ENCODE measurements around the gene EDRF1. TPM values are rescaled to one million over a fixed set of nuclear protein-coding genes. Genes with fewer than 3 reads are reported as not detected.

The EDRF1 gene
- total RNA-seq, 1 donor from 2014 or later, result 47.4 TPM

DNA sequence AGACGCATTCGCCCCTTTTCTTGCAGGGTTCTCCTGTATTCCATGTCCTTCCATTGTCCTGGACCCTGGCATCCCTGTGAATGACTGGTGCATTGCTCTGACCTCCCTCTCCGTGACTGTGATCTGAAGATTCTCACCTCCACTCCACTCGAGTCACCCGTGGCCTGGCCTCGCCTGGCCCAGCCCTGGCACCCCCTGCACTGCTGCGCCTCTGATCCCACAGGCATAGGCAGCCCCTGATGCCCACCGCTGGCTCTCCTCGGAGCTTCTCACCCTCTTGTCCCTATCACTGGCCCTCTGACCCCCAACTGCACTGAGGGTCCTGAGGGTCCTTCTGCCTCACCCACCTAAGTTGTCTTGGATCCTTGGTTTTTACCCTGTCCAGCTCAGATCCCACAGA, 58.3 kb downstream of the EDRF1 start:
- Mint-ChIP-seq H3K9me3 (ENCODE audit: low read depth) (peaks cover 5% of the 10 kb centered on the region), H3K4me3 (ENCODE audit: low read depth) (no peak overlapping the region), H3K36me3 (ENCODE audit: insufficient read depth) (no peaks in the 10 kb centered on the region), H3K4me1 (ENCODE audit: low read depth) (no peaks in the 10 kb centered on the region), H3K27ac (no peak overlapping the region), H3K27me3 (no peaks in the 10 kb centered on the region)
- DNase-seq (ENCODE audit: low spot score, unreplicated experiment), result no peak
- TF ChIP-seq, protein P1, sequence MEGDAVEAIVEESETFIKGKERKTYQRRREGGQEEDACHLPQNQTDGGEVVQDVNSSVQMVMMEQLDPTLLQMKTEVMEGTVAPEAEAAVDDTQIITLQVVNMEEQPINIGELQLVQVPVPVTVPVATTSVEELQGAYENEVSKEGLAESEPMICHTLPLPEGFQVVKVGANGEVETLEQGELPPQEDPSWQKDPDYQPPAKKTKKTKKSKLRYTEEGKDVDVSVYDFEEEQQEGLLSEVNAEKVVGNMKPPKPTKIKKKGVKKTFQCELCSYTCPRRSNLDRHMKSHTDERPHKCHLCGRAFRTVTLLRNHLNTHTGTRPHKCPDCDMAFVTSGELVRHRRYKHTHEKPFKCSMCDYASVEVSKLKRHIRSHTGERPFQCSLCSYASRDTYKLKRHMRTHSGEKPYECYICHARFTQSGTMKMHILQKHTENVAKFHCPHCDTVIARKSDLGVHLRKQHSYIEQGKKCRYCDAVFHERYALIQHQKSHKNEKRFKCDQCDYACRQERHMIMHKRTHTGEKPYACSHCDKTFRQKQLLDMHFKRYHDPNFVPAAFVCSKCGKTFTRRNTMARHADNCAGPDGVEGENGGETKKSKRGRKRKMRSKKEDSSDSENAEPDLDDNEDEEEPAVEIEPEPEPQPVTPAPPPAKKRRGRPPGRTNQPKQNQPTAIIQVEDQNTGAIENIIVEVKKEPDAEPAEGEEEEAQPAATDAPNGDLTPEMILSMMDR (IDR thresholded peaks at IDR 0.05; ENCODE audit: unreplicated experiment), result no peak

GRCh38 chr10:125778556-125778955, 59.0 kb downstream of the EDRF1 start:
- Mint-ChIP-seq H3K4me1 (ENCODE audit: low read depth) (no peaks in the 10 kb centered on the region), H3K27ac (no peak overlapping the region), H3K4me3 (ENCODE audit: low read depth) (no peak overlapping the region), H3K36me3 (ENCODE audit: insufficient read depth) (no peaks in the 10 kb centered on the region), H3K27me3 (no peaks in the 10 kb centered on the region), H3K9me3 (ENCODE audit: low read depth) (peaks cover 5% of the 10 kb centered on the region)
- TF ChIP-seq, protein P1 (IDR thresholded peaks at IDR 0.05; ENCODE audit: unreplicated experiment), result no peak
- no peak for DNase-seq (ENCODE audit: low spot score, unreplicated experiment)

DNA sequence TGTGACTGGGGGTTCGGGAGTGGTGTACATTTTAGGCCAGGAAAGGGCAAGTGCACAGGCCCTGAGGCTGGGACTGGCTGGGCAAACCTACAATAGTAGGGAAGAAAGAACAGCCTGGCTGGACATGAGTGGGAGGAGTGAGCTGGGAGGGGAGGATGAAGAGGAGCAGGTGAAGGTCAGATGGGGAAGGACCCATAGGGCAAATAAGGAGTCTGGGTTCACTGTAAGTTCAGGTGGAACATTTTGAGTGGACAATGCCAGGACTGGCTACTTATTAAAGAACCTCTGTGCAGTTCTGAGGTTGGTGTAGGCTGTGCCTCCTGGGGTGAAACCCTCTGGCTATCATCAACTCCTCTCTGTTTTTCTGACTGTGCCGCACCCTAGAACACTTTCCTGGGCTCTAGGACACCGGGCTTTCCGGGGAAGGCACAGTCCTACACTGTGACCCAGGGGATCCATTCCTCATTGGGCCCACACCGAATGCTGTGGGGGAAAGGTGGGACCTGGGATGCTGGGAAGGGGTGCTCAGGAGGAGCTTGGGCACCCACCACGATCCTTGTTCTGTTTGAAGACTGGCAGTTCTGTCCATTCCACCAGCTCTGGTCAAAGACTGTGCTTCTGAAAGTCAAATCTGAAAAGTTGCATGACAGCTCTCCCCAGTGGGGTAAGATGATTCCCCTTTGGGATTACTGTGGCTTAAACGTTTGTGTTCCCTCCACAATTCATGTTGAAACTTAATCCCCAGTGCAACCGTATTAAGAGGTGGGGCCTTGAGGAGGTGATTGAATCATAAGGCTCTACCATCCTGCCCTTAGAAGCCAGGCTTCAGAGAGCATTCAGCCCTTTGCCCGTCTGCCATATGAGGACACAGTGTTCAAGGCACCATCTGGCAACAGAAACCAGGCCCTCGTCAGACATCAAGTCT, 60.2 kb downstream of the EDRF1 start:
- TF ChIP-seq, protein P1 (IDR thresholded peaks at IDR 0.05; ENCODE audit: unreplicated experiment), result no peak
- H3K9me3 Mint-ChIP-seq (ENCODE audit: low read depth), result peaks cover 5% of the 10 kb centered on the region
- H3K4me1 Mint-ChIP-seq (ENCODE audit: low read depth), result no peaks in the 10 kb centered on the region
- no peak for DNase-seq (ENCODE audit: low spot score, unreplicated experiment)
- no peaks in the 10 kb centered on the region for H3K27me3 Mint-ChIP-seq
- H3K36me3 Mint-ChIP-seq (ENCODE audit: insufficient read depth), result no peaks in the 10 kb centered on the region
- no peak overlapping the region for H3K4me3 Mint-ChIP-seq (ENCODE audit: low read depth)
- H3K27ac Mint-ChIP-seq, result no peak overlapping the region

GRCh38 chr10:125781374-125781773, 61.9 kb downstream of the EDRF1 start:
- no peak overlapping the region for H3K27ac Mint-ChIP-seq
- H3K4me1 Mint-ChIP-seq (ENCODE audit: low read depth), result no peaks in the 10 kb centered on the region
- no peak for DNase-seq (ENCODE audit: low spot score, unreplicated experiment)
- H3K36me3 Mint-ChIP-seq (ENCODE audit: insufficient read depth), result no peaks in the 10 kb centered on the region
- H3K9me3 Mint-ChIP-seq (ENCODE audit: low read depth), result peaks cover 5% of the 10 kb centered on the region
- TF ChIP-seq, protein P1 (IDR thresholded peaks at IDR 0.05; ENCODE audit: unreplicated experiment), result no peak
- H3K27me3 Mint-ChIP-seq, result no peaks in the 10 kb centered on the region
- H3K4me3 Mint-ChIP-seq (ENCODE audit: low read depth), result no peak overlapping the region

DNA sequence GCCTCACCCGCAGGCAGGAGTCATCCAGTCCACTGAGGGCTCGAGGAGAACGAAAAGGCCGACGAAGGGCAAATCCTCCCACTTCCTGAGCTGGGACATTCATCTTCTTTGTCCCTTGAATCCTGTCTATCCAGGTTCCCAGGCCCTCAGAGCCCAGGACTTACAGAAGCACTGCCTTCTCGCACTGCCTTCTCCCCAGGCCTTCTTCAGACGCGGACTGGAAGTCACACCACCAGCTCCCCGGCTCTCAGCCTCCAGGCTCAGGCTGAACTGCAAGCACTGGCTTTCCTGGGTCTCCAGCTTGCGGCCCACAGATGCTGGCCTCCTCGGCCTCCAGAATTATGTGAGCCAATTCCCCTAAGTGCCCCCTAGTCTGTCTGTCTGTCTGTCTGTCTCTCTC, 62.5 kb downstream of the EDRF1 start:
- TF ChIP-seq, protein P1 (IDR thresholded peaks at IDR 0.05; ENCODE audit: unreplicated experiment), result no peak
- Mint-ChIP-seq H3K4me1 (ENCODE audit: low read depth) (no peaks in the 10 kb centered on the region), H3K27me3 (no peaks in the 10 kb centered on the region), H3K36me3 (ENCODE audit: insufficient read depth) (no peaks in the 10 kb centered on the region), H3K9me3 (ENCODE audit: low read depth) (peaks cover 5% of the 10 kb centered on the region), H3K4me3 (ENCODE audit: low read depth) (no peak overlapping the region), H3K27ac (no peak overlapping the region)
- DNase-seq (ENCODE audit: low spot score, unreplicated experiment), result no peak
